ENCODE data around the gene FEM1A.

Gene FEM1A

DNA sequence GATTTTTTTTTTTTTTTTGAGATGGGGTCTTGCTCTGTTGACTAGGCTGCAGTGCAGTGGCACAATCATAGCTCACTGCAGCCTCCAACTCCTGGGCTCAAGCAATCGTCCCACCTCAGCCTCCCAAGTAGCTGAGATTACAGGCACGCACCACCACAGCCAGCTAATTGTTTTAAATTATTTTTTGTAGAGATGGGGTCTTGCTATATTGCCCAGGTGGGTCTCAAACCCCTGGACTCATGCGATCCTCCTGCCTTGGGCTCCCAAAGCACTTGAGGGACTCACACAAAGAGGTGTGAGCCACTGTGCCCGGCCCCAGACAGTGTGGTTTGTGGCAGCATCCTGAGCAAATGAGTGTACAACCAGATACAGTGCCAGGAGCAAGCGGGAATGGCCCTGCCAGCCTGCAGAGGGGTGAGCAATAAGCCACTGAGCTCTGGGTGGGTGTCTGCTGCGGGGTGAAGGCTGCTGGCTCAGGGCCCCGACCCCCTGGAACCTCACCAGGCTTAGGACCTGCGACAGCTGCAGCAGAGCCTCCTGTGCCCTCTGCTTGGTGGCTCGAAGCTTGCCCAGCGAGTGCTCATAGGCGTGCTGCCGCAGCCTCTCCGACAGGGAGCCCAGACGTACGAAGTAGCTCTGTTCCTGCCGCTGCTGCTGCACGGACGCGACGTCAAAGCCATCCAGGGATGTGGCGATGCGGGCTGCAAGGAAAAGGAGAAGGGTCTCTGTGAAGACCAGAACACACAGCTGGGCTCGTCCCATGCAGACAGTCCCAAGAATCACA, 55.8 kb downstream of the FEM1A start:
- no peak for DNase-seq (ENCODE audit: low spot score)

GRCh38 chr19:4849019-4849418, 57.5 kb downstream of the FEM1A start:
- no peak for DNase-seq (ENCODE audit: low spot score)

All from kidney capillary endothelial cell (primary cell).